Kidney (tissue), 14 donors: ENCODE measurements around the gene OR52N5. TPM values are rescaled to one million over a fixed set of nuclear protein-coding genes. Genes with fewer than 3 reads are reported as not detected.

Experiments used
- DNase-seq, 5 donors: peaks; one replicate each; pipeline ENCODE4 v3.0.0-alpha.2; 2013 to 2020
- FAIRE-seq: peaks from 2 replicates; lab custom pipeline; 2012; peaks lifted over from hg19 to GRCh38; lab: Jason Lieb, UNC
- H3K27ac ChIP-seq, 2 donors: one replicate each; pipeline ENCODE4 v1.7.0; 2013; ENCODE audit warnings: low read depth in 2 of 2, low read length in 2 of 2, inconsistent platforms in 1 of 2
- H3K27me3 ChIP-seq: one replicate; pipeline ENCODE4 v1.7.1; 2013; ENCODE audit warnings: low read length, inconsistent platforms; ENCODE audit not compliant: control insufficient read depth, insufficient read depth
- H3K36me3 ChIP-seq, 3 donors: one replicate each; pipeline versions ENCODE4 v1.7.0 to v1.7.1; 2013; ENCODE audit warnings: low read length in 3 of 3, control low read depth in 1 of 3, inconsistent platforms in 1 of 3; ENCODE audit not compliant: insufficient read depth in 3 of 3, control insufficient read depth in 2 of 3
- H3K4me1 ChIP-seq, 3 donors: one replicate each; pipeline versions ENCODE4 v1.7.0 to v1.7.1; 2013; ENCODE audit warnings: low read length in 3 of 3, inconsistent platforms in 1 of 3, low read depth in 1 of 3; ENCODE audit not compliant: control insufficient read depth in 2 of 3, insufficient read depth in 2 of 3
- H3K4me3 ChIP-seq, 3 donors: one replicate each; pipeline versions ENCODE4 v1.7.0 to v1.8.1; 2013; ENCODE audit warnings: low read length in 3 of 3, control low read depth in 1 of 3, inconsistent platforms in 1 of 3
- H3K9ac ChIP-seq, 3 donors: one replicate each; pipeline versions ENCODE4 v1.7.0 to v1.7.1; 2013; ENCODE audit warnings: low read length in 3 of 3, control low read depth in 1 of 3, inconsistent platforms in 1 of 3
- H3K9me3 ChIP-seq, 3 donors: one replicate each; pipeline versions ENCODE4 v1.7.0 to v1.7.1; 2013; ENCODE audit warnings: low read length in 3 of 3, control low read depth in 1 of 3, inconsistent platforms in 1 of 3; ENCODE audit not compliant: control insufficient read depth in 2 of 3, insufficient read depth in 1 of 3
- CTCF ChIP-seq: IDR thresholded peaks from 3 replicates; pipeline ENCODE4 v1.5.1; 2012; ENCODE audit warnings: mild to moderate bottlenecking, moderate library complexity, borderline replicate concordance; ENCODE audit not compliant: insufficient read depth; ENCODE audit errors: extremely low read depth
- intact Hi-C: fragments of 100-400 bp; cut with DNase I; formaldehyde crosslinking; loops from one replicate; pipeline ENCODE4 v1.11.1; 2022
- polyA plus RNA-seq: library from polyadenylated mRNA; stranded (reverse); fragments of 350-450 nt; fragmentation: Illumina TruSeq; extraction: RNeasy Lipid Tissue Mini Kit (QIAGEN cat#74804); gene quantifications from one replicate; pipeline ENCODE4 v1.2.3, GENCODE V29; 2014; ENCODE audit warnings: low read depth, low replicate concordance; ENCODE audit not compliant: insufficient read depth
- total RNA-seq: library from RNA; stranded (reverse); fragmentation: NEBNext Ultra II Directional; extraction: Animal tissue kit (Norgen Biotek cat#: 25700); gene quantifications from one replicate; pipeline ENCODE4 v1.2.1, GENCODE V29; 2021
- donor health status: control.
- donor health status: control.
- donor health status: control.
- donor health status: control.
- donor health status: control.
- donor health status: DM: yes; HTN: yes; CAD: no.
- donor health status: Normal renal cell carcinoma (clear cell type).

The OR52N5 gene
- total and polyA plus RNA-seq, 2 donors from 2014 or later = not detected

- FAIRE-seq (no peak), DNase-seq (no peak)
- Histone ChIP-seq H3K9me3 (no peaks in the 10 kb centered on the region), H3K4me1 (no peaks in the 10 kb centered on the region), H3K9ac (no peak within 1 kb of the TSS), H3K36me3 (no peaks in the 10 kb centered on the region), H3K4me3 (no peak within 1 kb of the TSS), H3K27me3 (no peaks in the 10 kb centered on the region), H3K27ac (no peak within 1 kb of the TSS)
- no peak for TF ChIP-seq CTCF
- intact Hi-C loops = no loop called here
These were observed 8.0 kb upstream of the OR52N5 start, which contains the start of gene OR52N1 for GRCh38 chr11:5791165-5791564. TSS of gene OR52N1 (minus strand) at chr11:5791265. CDS start at chr11:5788816, 2,449 bp downstream.

GRCh38 chr11:5767056-5767455 lies 16.1 kb downstream of the OR52N5 start:
- Histone ChIP-seq H3K9me3 (no peaks in the 10 kb centered on the region), H3K36me3 (no peaks in the 10 kb centered on the region), H3K27me3 (no peaks in the 10 kb centered on the region), H3K4me3 (no peak overlapping the region), H3K4me1 (no peaks in the 10 kb centered on the region), H3K27ac (no peak overlapping the region), H3K9ac (no peak overlapping the region)
- no peak for DNase-seq
- FAIRE-seq = no peak
- intact Hi-C loops = no loop called here
- TF ChIP-seq CTCF = no peak

GRCh38 chr11:5753943-5754342 lies 29.2 kb downstream of the OR52N5 start, which contains the start of gene OR52N4:
TSS of gene OR52N4 (plus strand) at chr11:5754243. CDS start at chr11:5754741, 498 bp downstream.
- Histone ChIP-seq H3K4me1 (no peaks in the 10 kb centered on the region), H3K4me3 (no peak within 1 kb of the TSS), H3K27me3 (no peaks in the 10 kb centered on the region), H3K9me3 (no peaks in the 10 kb centered on the region), H3K36me3 (no peaks in the 10 kb centered on the region), H3K9ac (no peak within 1 kb of the TSS), H3K27ac (no peak within 1 kb of the TSS)
- no peak for TF ChIP-seq CTCF
- peak; percentile 23 for FAIRE-seq
- DNase-seq = no peak
- intact Hi-C loops = no loop called here

- TF ChIP-seq CTCF = no peak
- Histone ChIP-seq H3K36me3 (no peaks in the 10 kb centered on the region), H3K4me1 (no peaks in the 10 kb centered on the region), H3K9ac (no peak overlapping the region), H3K9me3 (no peaks in the 10 kb centered on the region), H3K4me3 (no peak overlapping the region), H3K27me3 (no peaks in the 10 kb centered on the region), H3K27ac (no peak overlapping the region)
- FAIRE-seq = no peak
- no peak for DNase-seq
- intact Hi-C loops = no loop called here
These were observed 33.3 kb downstream of the OR52N5 start for GRCh38 chr11:5749836-5750235.
